Occipital lobe (tissue), 2 donors: ENCODE data around the gene MAP3K5. TPM values are rescaled to one million over a fixed set of nuclear protein-coding genes. Genes with fewer than 3 reads are reported as not detected.
A peak's percentile ranks its signal among the peaks of the same experiment; 100 is the strongest.
"Not testable (repeated sequence)": the region's sequence is repeated elsewhere in the genome, so short reads cannot be mapped to it uniquely, and the experiment has no call there.

Experiments
- DNase-seq: peaks from one replicate; lab custom pipeline; 2025; lab: John Stamatoyannopoulos, UW
- total RNA-seq: library from RNA; depleted of rRNA; stranded (reverse); fragments of >200 nt; gene quantifications from one replicate; pipeline ENCODE4 v1.2.3, GENCODE V29; 2014

MAP3K5 gene
- total RNA-seq, 1 donor from 2014 or later = 9.8 TPM

GRCh38 chr6:136726837-136727557 lies 65.3 kb downstream of the MAP3K5 start:
- DNase-seq = no peak

GRCh38 chr6:136725124-136725523 lies 67.2 kb downstream of the MAP3K5 start:
- no peak for DNase-seq

GRCh38 chr6:136723780-136724179 lies 68.5 kb downstream of the MAP3K5 start:
- DNase-seq = no peak

GRCh38 chr6:136721467-136721866 lies 70.8 kb downstream of the MAP3K5 start:
- DNase-seq = no peak

DNA sequence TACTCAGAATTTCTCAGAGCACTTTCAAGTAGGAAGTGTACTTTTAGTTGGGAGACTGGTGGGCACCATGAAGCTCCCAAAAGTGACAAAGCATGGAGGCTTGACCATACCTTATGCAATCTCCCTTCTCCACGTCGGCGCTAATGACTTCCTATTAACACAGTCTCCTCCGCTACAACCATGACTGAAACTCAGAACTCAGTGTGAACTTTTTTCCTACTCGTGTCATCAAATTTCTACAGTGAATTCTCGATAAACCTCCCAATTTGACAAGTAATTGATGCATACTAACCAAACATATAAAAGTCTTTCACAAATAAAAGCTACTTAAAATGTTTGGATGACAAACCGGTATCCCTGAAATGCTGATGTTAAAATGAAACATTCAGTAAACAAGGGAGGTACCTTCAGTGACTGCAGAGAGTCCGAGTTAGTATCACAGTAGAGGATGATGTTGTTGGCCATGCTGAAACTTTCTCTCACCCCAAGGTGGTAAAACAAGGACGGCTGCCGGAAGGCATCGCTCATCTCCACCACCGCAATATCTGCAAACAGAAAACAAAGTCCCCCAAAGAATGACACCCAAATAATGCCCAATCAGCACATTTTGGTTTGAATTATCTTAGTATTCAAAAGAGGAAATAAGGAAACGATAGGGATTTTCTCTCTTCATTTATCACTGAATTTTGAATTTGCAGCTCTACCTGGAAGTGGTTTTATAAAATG lies 72.1 kb downstream of the MAP3K5 start:
- no peak for DNase-seq

- DNase-seq = no peak
Observed at GRCh38 chr6:136719280-136720044, 72.8 kb downstream of the MAP3K5 start.

DNA sequence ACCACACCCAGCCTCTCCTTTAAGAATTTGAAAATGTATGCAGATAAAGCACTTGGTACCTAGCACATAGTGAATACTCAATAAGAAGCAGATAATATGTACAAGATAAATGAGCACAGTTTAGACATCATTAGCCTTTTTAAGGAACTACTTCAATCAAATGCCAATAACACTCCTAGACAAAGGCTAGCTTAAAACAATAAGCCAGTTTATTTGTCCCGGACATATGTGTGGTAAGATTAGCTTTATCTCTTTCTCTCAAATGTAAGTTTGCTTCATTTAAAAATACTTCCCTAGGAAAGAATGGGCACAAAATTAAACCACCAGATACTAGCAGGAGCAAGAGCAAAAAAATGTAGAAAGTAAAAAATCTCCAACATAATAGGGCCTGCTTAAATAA lies 73.8 kb downstream of the MAP3K5 start:
- no peak for DNase-seq

DNA sequence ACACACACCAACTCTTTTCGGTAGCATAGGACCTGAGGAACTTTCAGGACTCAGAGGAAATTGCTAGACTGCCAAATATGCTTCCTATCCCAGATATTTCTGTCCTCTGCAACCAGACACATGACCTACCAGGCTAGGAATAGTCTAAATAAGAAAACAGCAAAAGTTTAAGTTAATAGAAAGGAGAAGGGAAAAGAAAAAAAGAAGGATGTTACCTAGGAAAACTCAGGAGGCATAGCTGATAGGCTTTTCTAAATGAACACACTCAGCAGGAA lies 74.6 kb downstream of the MAP3K5 start:
- DNase-seq = no peak

- DNase-seq = no peak
Observed at GRCh38 chr6:136716917-136717715, 75.2 kb downstream of the MAP3K5 start.

DNA sequence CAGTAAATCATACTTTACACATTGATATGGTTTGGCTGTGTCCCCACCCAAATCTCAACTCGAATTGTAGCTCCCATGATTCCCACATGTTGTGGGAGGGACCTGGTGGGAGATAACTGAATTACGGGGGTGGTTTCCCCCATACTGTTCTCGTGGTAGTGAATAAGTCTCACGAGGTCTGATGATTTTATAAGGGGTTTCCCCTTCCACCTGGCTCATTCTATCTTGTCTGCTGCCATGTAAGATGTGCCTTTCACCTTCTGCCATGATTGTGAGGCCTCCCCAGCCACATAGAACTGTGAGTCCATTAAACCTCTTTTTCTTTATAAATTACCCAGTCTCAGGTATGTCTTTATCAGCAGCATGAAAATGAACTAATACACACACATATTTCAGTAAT lies 79.6 kb downstream of the MAP3K5 start:
- DNase-seq = not testable (repeated sequence)

GRCh38 chr6:136711644-136712043 lies 80.6 kb downstream of the MAP3K5 start:
- no peak for DNase-seq

DNA sequence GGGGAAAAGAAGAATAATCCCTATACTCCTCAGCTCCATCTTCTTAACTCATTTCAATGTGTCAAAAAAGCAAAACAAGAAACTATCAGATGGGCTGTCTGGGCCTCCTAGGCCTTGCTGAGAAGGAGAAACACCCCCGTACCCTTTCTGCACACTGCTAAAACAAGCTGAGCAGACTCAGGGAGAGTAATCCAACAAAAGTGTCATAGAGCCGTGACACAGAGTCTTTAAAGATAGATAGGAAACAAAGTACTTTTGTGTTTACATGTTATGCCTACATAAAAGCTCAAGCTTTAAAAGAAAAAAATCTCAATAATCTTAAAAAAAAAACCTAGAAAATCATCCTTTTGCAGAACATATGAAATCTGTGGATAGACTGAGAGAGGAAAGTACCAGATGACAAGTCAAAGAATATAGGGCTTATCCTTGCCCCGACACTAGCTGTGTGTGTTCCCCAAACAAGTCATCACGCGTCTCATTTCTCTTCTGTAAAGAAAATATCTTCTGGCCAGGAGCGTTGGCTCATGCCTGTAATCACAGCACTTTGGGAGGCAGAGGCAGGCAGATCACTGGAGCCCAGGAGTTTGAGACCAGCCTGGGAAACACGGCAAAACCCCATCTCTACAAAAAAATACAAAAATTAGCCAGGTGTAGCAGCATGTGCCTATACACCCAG lies 81.3 kb downstream of the MAP3K5 start:
- DNase-seq = no peak

GRCh38 chr6:136709429-136709828 lies 82.8 kb downstream of the MAP3K5 start:
- no peak for DNase-seq

DNA sequence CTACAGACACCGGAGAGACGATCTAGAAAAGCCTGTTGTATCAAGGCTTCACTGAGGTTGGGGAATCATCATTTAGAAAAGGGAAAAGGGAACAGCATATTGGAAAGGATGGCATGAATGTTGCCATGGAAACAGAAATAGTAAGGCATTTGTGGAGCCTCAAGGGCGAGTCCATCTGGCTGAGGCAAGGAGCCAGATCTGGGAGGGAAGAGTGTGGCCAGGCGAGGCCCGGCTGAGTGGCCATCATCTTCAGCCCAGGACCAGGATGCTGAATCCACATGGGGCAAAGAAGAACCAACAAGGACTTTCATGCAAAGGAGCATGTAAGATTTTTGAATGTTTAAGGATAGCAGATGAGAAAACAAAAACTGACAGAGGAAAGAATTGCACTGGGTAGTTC lies 85.8 kb downstream of the MAP3K5 start:
- DNase-seq = peak; percentile 10

GRCh38 chr6:136703331-136703865 lies 88.9 kb downstream of the MAP3K5 start:
- DNase-seq = no peak

DNA sequence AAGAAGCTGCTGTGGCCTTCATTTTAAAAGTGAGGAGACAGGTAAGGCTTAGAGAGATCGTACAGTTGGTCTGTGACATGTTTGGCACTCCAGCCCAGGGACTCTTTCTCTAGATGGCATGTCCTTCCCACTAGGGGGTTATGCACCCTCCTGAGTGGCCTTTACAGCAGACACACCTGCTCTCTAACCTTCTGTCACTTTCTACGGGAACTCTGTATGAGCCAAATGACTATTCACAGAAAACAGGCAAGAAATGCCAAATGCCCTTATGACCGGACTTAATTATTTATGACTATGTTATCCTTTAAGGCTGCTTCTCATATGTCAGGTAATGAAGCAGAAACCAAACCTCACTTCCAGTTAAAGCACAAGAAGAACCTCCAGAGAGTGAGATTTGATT lies 91.2 kb downstream of the MAP3K5 start:
- DNase-seq = no peak

GRCh38 chr6:136699358-136699757 lies 92.9 kb downstream of the MAP3K5 start:
- DNase-seq = no peak

GRCh38 chr6:136696783-136697364 lies 95.4 kb downstream of the MAP3K5 start:
- DNase-seq = no peak

DNA sequence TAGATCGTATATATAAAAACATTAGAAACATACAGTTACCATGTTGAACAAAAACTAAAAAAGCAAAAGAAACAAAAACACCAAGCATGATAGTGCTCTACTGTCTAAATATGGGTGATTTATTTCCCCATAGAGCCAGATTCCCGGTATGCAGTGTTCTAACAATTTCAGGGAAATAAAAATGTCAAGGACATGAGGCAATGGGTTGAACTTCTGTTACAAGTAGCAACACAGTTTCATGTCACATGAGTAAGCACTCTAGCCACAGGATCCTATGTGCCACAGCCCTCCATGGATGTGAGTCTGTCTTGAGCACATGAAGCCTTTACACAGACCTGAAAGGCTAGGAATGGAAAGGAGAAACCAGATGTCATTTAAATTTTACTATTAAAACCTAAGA lies 96.0 kb downstream of the MAP3K5 start:
- DNase-seq = no peak

DNA sequence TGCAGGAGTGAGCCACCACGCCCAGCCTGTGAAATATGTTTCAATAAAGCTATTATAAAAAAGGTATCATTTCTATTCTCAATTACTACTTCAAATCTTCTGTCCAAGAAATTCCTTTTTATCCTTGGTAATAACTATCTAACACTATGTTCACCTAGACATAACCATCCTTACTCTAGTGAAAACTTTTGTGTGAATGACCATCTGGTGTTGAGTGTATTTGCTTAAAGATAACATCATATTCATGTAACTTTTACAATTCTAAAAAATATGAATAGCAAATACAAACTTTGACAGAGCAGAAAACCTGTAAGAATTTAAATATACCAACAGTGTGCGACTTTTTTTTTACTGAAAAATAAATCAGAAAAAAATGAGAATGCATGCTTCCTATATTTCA lies 96.9 kb downstream of the MAP3K5 start:
- DNase-seq = no peak

DNA sequence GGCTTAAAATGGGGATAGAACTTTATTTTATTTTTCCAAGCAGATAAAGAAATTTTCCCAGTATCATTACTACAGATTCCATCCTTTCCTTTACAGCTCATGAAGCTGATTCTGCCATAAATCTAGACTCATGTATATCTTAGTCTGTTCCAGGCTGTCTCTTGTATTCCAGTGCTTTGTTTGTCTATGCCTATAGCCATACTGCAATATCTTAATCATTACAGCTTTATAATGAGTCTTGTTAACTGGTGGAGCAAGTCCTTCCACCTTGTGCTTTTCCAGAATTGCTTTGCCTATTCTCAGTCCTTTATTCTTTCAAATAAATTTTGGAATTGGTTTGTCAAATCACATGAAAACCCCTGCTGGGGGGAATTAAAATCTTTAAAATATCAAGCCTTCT lies 99.2 kb downstream of the MAP3K5 start:
- no peak for DNase-seq
